HepG2 (cell line): ENCODE measurements around the gene SPNS2.

Source experiments
- CBX5 ChIP-seq: sonication (generic); formaldehyde crosslinking; IDR thresholded peaks from 2 replicates; pipeline ENCODE4 v1.4.0; 2020; ENCODE audit warnings: missing genetic modification reagents, borderline replicate concordance
- CTCF ChIP-seq: sonication (generic); formaldehyde crosslinking; IDR thresholded peaks from 2 replicates; pipeline ENCODE4 v1.5.0; 2020; ENCODE audit warnings: mild to moderate bottlenecking, missing genetic modification reagents, moderate library complexity
- FOSL2 ChIP-seq: sonication (generic); formaldehyde crosslinking; IDR thresholded peaks from 2 replicates; pipeline ENCODE4 v1.4.0; 2020; ENCODE audit warnings: missing genetic modification reagents
- MBD4 ChIP-seq: IDR thresholded peaks from 2 replicates; pipeline ENCODE4 v1.6.1; 2012; ENCODE audit warnings: low read length, inconsistent platforms, borderline replicate concordance
- TCF7L2 ChIP-seq: IDR thresholded peaks from 2 replicates; pipeline ENCODE4 v1.6.1; 2011; ENCODE audit warnings: mild to moderate bottlenecking, low read depth, low read length, moderate library complexity
- TFE3 ChIP-seq: IDR thresholded peaks from 2 replicates; pipeline ENCODE4 v1.6.1; 2016
- ZFP36 ChIP-seq: fragments of 150-350 bp; IDR thresholded peaks from 2 replicates; pipeline ENCODE4 v1.6.1; 2018; ENCODE audit warnings: borderline replicate concordance, low read length, low read depth; ENCODE audit not compliant: partially characterized antibody
- ZNF232 ChIP-seq: sonication (generic); formaldehyde crosslinking; IDR thresholded peaks from 2 replicates; pipeline ENCODE4 v1.4.0; 2020; ENCODE audit warnings: missing genetic modification reagents, borderline replicate concordance
- ZNF34 ChIP-seq: sonication (generic); formaldehyde crosslinking; IDR thresholded peaks from 2 replicates; pipeline ENCODE4 v1.4.0; 2020; ENCODE audit warnings: mild to moderate bottlenecking, missing genetic modification reagents, borderline replicate concordance

DNA sequence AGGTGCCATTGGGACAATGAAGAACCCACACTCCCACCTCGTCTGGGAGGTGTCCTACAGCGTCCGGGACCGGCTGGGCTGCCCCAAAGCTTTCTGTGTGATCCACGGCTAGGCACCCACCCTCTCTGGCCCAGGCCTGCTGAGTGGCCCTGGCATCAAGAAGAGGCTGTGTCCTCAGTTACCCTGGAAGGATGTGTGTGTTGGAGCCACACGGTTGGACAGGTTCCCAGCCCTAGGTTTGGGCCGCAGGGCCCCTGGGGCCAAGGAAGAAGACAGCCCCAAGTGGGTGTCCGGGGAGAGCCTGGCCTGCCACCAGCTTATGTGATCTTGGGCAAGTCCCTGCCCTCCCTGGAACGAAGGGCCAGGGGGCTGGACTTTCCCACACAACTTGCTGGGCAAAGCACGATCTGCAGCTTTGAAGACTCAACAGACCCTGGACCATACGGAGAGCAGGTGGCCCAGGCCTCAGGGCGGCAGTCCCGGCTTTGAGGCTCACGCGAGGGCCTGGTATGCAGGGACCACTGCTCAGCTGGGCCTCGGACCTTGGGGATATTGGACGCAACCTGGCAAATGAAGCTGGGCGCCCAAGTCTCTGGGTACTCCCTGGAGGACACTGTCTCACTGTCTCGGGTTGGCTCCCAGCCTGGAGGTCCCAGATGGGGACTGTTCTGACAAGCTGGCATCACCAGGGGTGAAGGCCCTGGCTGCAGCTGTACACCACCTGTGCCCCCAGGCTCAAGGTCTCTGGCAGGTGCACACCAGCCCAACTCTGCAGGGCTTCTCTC, 39.0 kb downstream of the SPNS2 start:
- no peak for TF ChIP-seq FOSL2 (CRISPR knock-in tag)
- TF ChIP-seq ZNF232 (CRISPR knock-in tag), result no peak
- no peak for TF ChIP-seq CTCF (CRISPR knock-in tag)
- TF ChIP-seq CBX5 (CRISPR knock-in tag), result no peak
- TF ChIP-seq TCF7L2, result no peak
- no peak for TF ChIP-seq TFE3 (CRISPR knock-in tag)
- TF ChIP-seq MBD4, result no peak
- TF ChIP-seq ZFP36, result no peak
- TF ChIP-seq ZNF34, result no peak
